SK-N-SH (cell line): ENCODE measurements around the gene NCKAP5. TPM values are rescaled to one million over a fixed set of nuclear protein-coding genes. Genes with fewer than 3 reads are reported as not detected.

Experiments
- CTCF ChIA-PET: fragments of 300-600, 350-600 bp; formaldehyde crosslinking; extraction: SDS; loops from one replicate; lab custom pipeline; 2021; lab: Yijun Ruan, JAX
- POLR2A ChIA-PET: fragments of 350-600 bp; sonication (Branson Sonifier 250); formaldehyde crosslinking; extraction: SDS; loops from one replicate; lab custom pipeline; 2020; ENCODE audit warnings: antibody characterized with exemption, inconsistent platforms; lab: Yijun Ruan, JAX
- DNase-seq: peaks from one replicate; pipeline ENCODE4 v3.0.0; 2012
- H2AFZ ChIP-seq: fragments of 200-600 bp; sonication (generic); 2 replicates; pipeline ENCODE4 v1.8.1; 2016; ENCODE audit warnings: antibody characterized with exemption, mild to moderate bottlenecking, low read depth
- H3F3A ChIP-seq: fragments of 200-600 bp; sonication (generic); replicated peaks from 2 replicates; pipeline ENCODE3; 2016; ENCODE audit warnings: antibody characterized with exemption, mild to moderate bottlenecking; ENCODE audit not compliant: insufficient read depth
- H3K27ac ChIP-seq, 2 experiments: fragments of 200-500 bp in 1 of 2; fragments of 200-600 bp in 1 of 2; sonication (Bioruptor generic) in 1 of 2; sonication (generic), shearing (Covaris generic) in 1 of 2; 2 replicates each; pipeline versions ENCODE4 v1.5.1 to v1.6.1; 2014 to 2016; ENCODE audit warnings: low read depth in 2 of 2, inconsistent platforms in 1 of 2, low read length in 1 of 2, mild to moderate bottlenecking in 1 of 2, mixed read lengths in 1 of 2
- H3K27me3 ChIP-seq: fragments of 200-600 bp; sonication (generic), shearing (Covaris generic); 2 replicates; pipeline ENCODE4 v1.6.1; 2016; ENCODE audit warnings: mixed run types; ENCODE audit not compliant: insufficient read depth
- H3K36me3 ChIP-seq, 2 experiments: fragments of 200-500 bp in 1 of 2; fragments of 200-600 bp in 1 of 2; sonication (Bioruptor generic) in 1 of 2; sonication (generic) in 1 of 2; replicated peaks in 1 of 2; 2 replicates each; pipeline versions ENCODE3 to v1.5.1; 2014 to 2016; ENCODE audit warnings: low read length in 1 of 2, mild to moderate bottlenecking in 1 of 2; ENCODE audit not compliant: insufficient read depth in 2 of 2, control insufficient read depth in 1 of 2
- H3K4me1 ChIP-seq, 2 experiments: fragments of 200-500 bp in 1 of 2; fragments of 200-600 bp in 1 of 2; sonication (Bioruptor generic) in 1 of 2; sonication (generic), shearing (Covaris generic) in 1 of 2; 2 replicates each; pipeline versions ENCODE4 v1.5.1 to v1.6.1; 2014 to 2016; ENCODE audit warnings: low read depth in 1 of 2, low read length in 1 of 2, mixed run types in 1 of 2; ENCODE audit not compliant: insufficient read depth in 2 of 2, control insufficient read depth in 1 of 2
- H3K4me2 ChIP-seq: fragments of 200-600 bp; sonication (generic), shearing (Covaris generic); 2 replicates; pipeline ENCODE4 v1.6.1; 2017; ENCODE audit warnings: mixed run types
- H3K4me3 ChIP-seq, 2 experiments: fragments of 200-500 bp in 1 of 2; fragments of 200-600 bp in 1 of 2; sonication (Bioruptor generic) in 1 of 2; sonication (generic), shearing (Covaris generic) in 1 of 2; 2 replicates each; pipeline versions ENCODE4 v1.5.1 to v1.8.1; 2014 to 2016; ENCODE audit warnings: low read depth in 2 of 2, inconsistent platforms in 1 of 2, low read length in 1 of 2, mild to moderate bottlenecking in 1 of 2, mixed read lengths in 1 of 2, moderate library complexity in 1 of 2
- H3K79me2 ChIP-seq: fragments of 200-600 bp; sonication (generic); 2 replicates; pipeline ENCODE4 v1.8.1; 2017; ENCODE audit warnings: mild to moderate bottlenecking; ENCODE audit not compliant: insufficient read depth
- H3K9ac ChIP-seq: fragments of 200-600 bp; sonication (generic); 2 replicates; pipeline ENCODE4 v1.6.1; 2017; ENCODE audit warnings: mixed run types
- H3K9me2 ChIP-seq: fragments of 200-600 bp; sonication (generic); 2 replicates; pipeline ENCODE4 v1.6.1; 2017; ENCODE audit warnings: mixed run types
- H3K9me3 ChIP-seq: fragments of 200-600 bp; sonication (generic); 2 replicates; pipeline ENCODE4 v1.6.1; 2017; ENCODE audit warnings: mixed run types, mild to moderate bottlenecking, moderate library complexity
- H4K20me1 ChIP-seq: fragments of 200-600 bp; sonication (generic); 2 replicates; pipeline ENCODE4 v1.6.1; 2017; ENCODE audit warnings: mild to moderate bottlenecking, mixed run types; ENCODE audit not compliant: insufficient read depth
- EP300 ChIP-seq, 2 experiments: IDR thresholded peaks; 2 replicates each; pipeline versions ENCODE4 v1.4.0 to v1.6.1; 2012; ENCODE audit warnings: borderline replicate concordance in 1 of 2, low read depth in 1 of 2, low read length in 1 of 2
- EZH2phosphoT487 ChIP-seq: fragments of 200-600 bp; sonication (generic); IDR thresholded peaks from 2 replicates; pipeline ENCODE4 v1.6.1; 2017; ENCODE audit warnings: low read depth, mixed run types, mild to moderate bottlenecking, antibody characterized with exemption, moderate library complexity, borderline replicate concordance
- FOSL2 ChIP-seq: IDR thresholded peaks from 2 replicates; pipeline ENCODE4 v1.4.0; 2012; ENCODE audit warnings: low read depth, mild to moderate bottlenecking, moderate library complexity, borderline replicate concordance
- FOXJ3 ChIP-seq: sonication (generic); formaldehyde crosslinking; IDR thresholded peaks from 2 replicates; pipeline ENCODE4 v1.5.1; 2020; ENCODE audit warnings: mild to moderate bottlenecking, missing genetic modification reagents
- GABPA ChIP-seq: IDR thresholded peaks from 2 replicates; pipeline ENCODE4 v1.4.0; 2012; ENCODE audit warnings: low read depth, mild to moderate bottlenecking
- MEF2A ChIP-seq: IDR thresholded peaks from 2 replicates; pipeline ENCODE4 v1.4.0; 2012; ENCODE audit warnings: low read depth, borderline replicate concordance
- NFIC ChIP-seq: IDR thresholded peaks from 2 replicates; pipeline ENCODE4 v1.4.0; 2012; ENCODE audit warnings: borderline replicate concordance
- NRF1 ChIP-seq: IDR thresholded peaks from 2 replicates; pipeline ENCODE4 v1.6.1; 2012; ENCODE audit warnings: low read depth, mild to moderate bottlenecking, low read length
- RCOR1 ChIP-seq: fragments of 150-350 bp; IDR thresholded peaks from 2 replicates; pipeline ENCODE4 v1.6.1; 2017; ENCODE audit warnings: antibody characterized with exemption, low read length
- RXRA ChIP-seq: IDR thresholded peaks from 2 replicates; pipeline ENCODE4 v1.4.0; 2012; ENCODE audit warnings: low read depth, mild to moderate bottlenecking, borderline replicate concordance
- SIN3A ChIP-seq: IDR thresholded peaks from 2 replicates; pipeline ENCODE4 v1.6.1; 2012; ENCODE audit warnings: low read depth, mild to moderate bottlenecking, low read length, moderate library complexity, borderline replicate concordance
- TAF1 ChIP-seq: IDR thresholded peaks from 2 replicates; pipeline ENCODE4 v1.6.1; 2012; ENCODE audit warnings: low read depth, mild to moderate bottlenecking, low read length, moderate library complexity, borderline replicate concordance
- TEAD4 ChIP-seq: IDR thresholded peaks from 2 replicates; pipeline ENCODE4 v1.4.0; 2012; ENCODE audit warnings: mild to moderate bottlenecking, borderline replicate concordance; ENCODE audit not compliant: insufficient read depth
- YY1 ChIP-seq: IDR thresholded peaks from 2 replicates; pipeline ENCODE4 v1.4.0; 2012; ENCODE audit warnings: low read depth, mild to moderate bottlenecking
- WGBS: methylation state at CpG from one replicate; pipeline ENCODE4 v1.1.6; 2017; ENCODE audit warnings: low lambda C conversion rate; 5-methylcytosine and 5-hydroxymethylcytosine counted together
- polyA plus RNA-seq, 3 experiments: library from polyadenylated mRNA; depleted of rRNA; stranded (reverse); fragments of >200 nt; gene quantifications; 2 replicates each; pipeline ENCODE4 v1.2.3, GENCODE V29; 2012
- TF ChIP-seq, protein P1 (sequence below): IDR thresholded peaks from 2 replicates; pipeline ENCODE4; 2012
- TF ChIP-seq, protein P2 (sequence below): IDR thresholded peaks from 2 replicates; pipeline ENCODE4 v1.4.0; 2012; ENCODE audit warnings: low read depth, borderline replicate concordance
- TF ChIP-seq, protein P3 (sequence below): fragments of 150-350 bp; IDR thresholded peaks from 2 replicates; pipeline ENCODE4 v1.6.1; 2017; ENCODE audit warnings: antibody characterized with exemption, low read length, low read depth, borderline replicate concordance
- TF ChIP-seq, protein P4 (sequence below): IDR thresholded peaks from 2 replicates; pipeline ENCODE4 v1.4.0; 2012; ENCODE audit warnings: low read depth
- TF ChIP-seq, protein P5 (sequence below): IDR thresholded peaks from 2 replicates; pipeline ENCODE4 v1.4.0; 2012; ENCODE audit warnings: low read depth, borderline replicate concordance

NCKAP5 gene
- polyA plus RNA-seq, 1 of the 3 experiments (the other 2 are of a cell fraction): 0.02 TPM

DNA sequence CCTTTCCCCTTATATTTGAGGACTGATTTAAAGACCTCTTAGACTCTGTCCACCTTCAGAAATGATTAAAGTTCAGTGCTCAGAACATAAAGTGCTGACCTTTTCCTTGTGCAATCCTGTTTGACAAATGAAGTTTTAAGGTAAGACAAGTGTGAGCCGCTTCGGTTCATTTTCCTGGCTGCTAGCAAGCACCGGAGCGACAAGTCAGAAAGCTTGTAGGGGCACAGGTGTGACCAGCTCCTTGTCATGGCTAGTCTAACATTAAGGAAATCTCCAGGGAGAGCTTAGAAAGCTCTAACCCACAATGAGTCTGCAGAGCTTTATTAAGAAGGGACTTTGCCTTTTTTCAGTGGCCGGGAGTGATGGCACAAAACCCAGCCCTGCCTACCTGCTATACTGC, 2.3 kb upstream of the NCKAP5 start:
- H3K4me2 ChIP-seq: no peak overlapping the region
- ChIA-PET POLR2A (no interaction called here), CTCF (no interaction called here)
- H3K9me2 ChIP-seq: no peaks in the 10 kb centered on the region
- no peaks in the 10 kb centered on the region for H3F3A ChIP-seq
- no peaks in the 10 kb centered on the region for H4K20me1 ChIP-seq
- H3K9me3 ChIP-seq: no peaks in the 10 kb centered on the region
- no peaks in the 10 kb centered on the region for H3K36me3 ChIP-seq
- no peak overlapping the region for H3K9ac ChIP-seq
- no peaks in the 10 kb centered on the region for H3K27me3 ChIP-seq
- H3K27ac ChIP-seq: no peak overlapping the region
- no peak overlapping the region for H3K4me3 ChIP-seq
- H2AFZ ChIP-seq: no peak overlapping the region
- peaks cover 5 to 14% of the 10 kb centered on the region in 2 experiments; a peak in 2 of 4 replicates for H3K4me1 ChIP-seq
- TF ChIP-seq, protein P1, sequence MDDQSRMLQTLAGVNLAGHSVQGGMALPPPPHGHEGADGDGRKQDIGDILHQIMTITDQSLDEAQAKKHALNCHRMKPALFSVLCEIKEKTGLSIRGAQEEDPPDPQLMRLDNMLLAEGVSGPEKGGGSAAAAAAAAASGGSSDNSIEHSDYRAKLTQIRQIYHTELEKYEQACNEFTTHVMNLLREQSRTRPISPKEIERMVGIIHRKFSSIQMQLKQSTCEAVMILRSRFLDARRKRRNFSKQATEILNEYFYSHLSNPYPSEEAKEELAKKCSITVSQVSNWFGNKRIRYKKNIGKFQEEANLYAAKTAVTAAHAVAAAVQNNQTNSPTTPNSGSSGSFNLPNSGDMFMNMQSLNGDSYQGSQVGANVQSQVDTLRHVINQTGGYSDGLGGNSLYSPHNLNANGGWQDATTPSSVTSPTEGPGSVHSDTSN: no peak
- TF ChIP-seq, protein P2, sequence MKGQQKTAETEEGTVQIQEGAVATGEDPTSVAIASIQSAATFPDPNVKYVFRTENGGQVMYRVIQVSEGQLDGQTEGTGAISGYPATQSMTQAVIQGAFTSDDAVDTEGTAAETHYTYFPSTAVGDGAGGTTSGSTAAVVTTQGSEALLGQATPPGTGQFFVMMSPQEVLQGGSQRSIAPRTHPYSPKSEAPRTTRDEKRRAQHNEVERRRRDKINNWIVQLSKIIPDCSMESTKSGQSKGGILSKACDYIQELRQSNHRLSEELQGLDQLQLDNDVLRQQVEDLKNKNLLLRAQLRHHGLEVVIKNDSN: no peak
- TF ChIP-seq NRF1: no peak
- no peak for TF ChIP-seq NFIC
- no peak for TF ChIP-seq EP300 (IDR thresholded peaks at IDR 0.05; ENCODE audit: borderline replicate concordance in 1 of 2, low read depth in 1 of 2, low read length in 1 of 2)
- no peak for TF ChIP-seq SIN3A
- TF ChIP-seq YY1: no peak
- no peak for TF ChIP-seq FOSL2
- TF ChIP-seq, protein P3, sequence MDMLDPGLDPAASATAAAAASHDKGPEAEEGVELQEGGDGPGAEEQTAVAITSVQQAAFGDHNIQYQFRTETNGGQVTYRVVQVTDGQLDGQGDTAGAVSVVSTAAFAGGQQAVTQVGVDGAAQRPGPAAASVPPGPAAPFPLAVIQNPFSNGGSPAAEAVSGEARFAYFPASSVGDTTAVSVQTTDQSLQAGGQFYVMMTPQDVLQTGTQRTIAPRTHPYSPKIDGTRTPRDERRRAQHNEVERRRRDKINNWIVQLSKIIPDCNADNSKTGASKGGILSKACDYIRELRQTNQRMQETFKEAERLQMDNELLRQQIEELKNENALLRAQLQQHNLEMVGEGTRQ: no peak
- no peak for TF ChIP-seq TEAD4
- no peak for TF ChIP-seq MEF2A
- TF ChIP-seq RXRA: no peak
- TF ChIP-seq TAF1: no peak
- no peak for TF ChIP-seq FOXJ3
- TF ChIP-seq RCOR1: no peak
- TF ChIP-seq, protein P4, sequence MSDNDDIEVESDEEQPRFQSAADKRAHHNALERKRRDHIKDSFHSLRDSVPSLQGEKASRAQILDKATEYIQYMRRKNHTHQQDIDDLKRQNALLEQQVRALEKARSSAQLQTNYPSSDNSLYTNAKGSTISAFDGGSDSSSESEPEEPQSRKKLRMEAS: no peak
- TF ChIP-seq EZH2phosphoT487: no peak
- TF ChIP-seq, protein P5, sequence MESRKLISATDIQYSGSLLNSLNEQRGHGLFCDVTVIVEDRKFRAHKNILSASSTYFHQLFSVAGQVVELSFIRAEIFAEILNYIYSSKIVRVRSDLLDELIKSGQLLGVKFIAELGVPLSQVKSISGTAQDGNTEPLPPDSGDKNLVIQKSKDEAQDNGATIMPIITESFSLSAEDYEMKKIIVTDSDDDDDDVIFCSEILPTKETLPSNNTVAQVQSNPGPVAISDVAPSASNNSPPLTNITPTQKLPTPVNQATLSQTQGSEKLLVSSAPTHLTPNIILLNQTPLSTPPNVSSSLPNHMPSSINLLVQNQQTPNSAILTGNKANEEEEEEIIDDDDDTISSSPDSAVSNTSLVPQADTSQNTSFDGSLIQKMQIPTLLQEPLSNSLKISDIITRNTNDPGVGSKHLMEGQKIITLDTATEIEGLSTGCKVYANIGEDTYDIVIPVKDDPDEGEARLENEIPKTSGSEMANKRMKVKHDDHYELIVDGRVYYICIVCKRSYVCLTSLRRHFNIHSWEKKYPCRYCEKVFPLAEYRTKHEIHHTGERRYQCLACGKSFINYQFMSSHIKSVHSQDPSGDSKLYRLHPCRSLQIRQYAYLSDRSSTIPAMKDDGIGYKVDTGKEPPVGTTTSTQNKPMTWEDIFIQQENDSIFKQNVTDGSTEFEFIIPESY: no peak
- no peak for TF ChIP-seq GABPA
- DNase-seq: no peak
- no peaks in the 10 kb centered on the region for H3K79me2 ChIP-seq
- WGBS: 86% methylated on average over 5 of the region's 5 CpGs
